Measurements from ENCODE around the gene ESPN.

ESPN gene

DNA sequence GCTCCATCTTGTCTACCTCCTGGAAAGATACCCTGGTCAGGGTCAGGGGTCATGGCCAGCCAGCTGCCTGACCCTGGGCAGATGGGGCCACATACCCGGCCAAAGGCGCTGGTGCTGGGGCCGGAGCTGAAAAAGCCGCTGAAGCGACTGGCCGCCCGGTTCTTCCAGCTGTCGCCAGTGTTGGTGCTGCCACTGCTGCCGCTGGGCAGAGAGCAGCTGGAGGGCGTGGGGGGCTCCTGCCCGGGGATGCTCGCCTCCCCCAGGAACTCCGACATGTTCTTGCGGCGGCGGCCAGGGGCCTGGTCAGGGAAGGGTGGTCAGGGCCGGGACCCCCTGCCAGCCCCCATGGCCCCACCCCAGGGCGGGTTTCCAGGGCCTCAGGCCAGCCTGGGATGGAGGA is 48.6 kb downstream of the ESPN start:
- H3K9me3 ChIP-seq (replicated peaks; ENCODE audit: low read length), result no peaks in the 10 kb centered on the region
- peaks cover 9% of the 10 kb centered on the region for H3K36me3 ChIP-seq (ENCODE audit: insufficient read depth, low read length)
- no peak overlapping the region for H3K9ac ChIP-seq (ENCODE audit: low read depth, low read length)
- H3K4me2 ChIP-seq (ENCODE audit: low read length), result no peak overlapping the region
- no peaks in the 10 kb centered on the region for H3K4me1 ChIP-seq (ENCODE audit: control insufficient read depth, insufficient read depth, low read length)
- no peaks in the 10 kb centered on the region for H3K27me3 ChIP-seq (ENCODE audit: control insufficient read depth, insufficient read depth, low read length)
- H3K4me3 ChIP-seq (ENCODE audit: low read length), result no peak overlapping the region

DNA sequence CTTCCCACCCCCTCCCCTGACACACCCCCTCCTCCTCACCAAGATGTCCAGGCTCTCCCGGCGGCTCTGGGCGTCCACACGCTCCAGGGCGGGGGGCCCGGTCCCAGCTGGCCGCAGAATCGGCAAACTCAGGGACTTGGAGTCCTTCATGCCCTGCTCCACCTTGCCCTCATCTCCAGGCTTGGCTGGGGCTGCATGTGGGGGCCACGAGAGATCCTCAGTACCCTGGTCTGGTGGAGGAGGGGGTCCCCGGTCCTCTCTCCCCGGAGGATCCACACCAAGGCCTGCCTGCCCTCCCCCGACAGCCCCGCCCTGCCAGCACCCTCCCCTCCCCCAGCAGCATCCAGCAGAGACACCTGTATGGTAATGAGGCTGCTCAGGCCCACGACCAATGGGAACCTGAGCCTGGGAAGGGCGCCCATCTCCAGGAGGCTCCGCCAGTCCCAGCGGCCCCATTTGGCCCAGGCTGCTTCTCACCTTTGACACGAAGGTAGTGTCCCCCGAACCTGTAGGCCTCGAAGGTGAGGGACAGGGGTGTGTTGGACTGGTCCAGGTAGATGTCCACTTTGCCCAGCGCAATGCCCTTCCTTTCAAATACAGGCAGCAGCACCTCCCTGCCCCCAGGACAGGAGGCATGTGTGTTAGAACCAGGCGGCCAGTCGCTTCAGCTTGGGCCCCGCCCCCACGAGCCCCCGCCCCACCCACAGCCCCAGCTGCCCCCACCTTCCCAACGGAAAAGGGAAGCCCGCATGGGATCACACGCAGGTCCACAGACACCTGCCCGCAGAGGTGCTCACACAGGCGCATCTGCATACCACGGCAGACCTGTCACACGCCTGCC is 49.6 kb downstream of the ESPN start:
- Histone ChIP-seq H3K9me3 (replicated peaks; ENCODE audit: low read length) (no peaks in the 10 kb centered on the region), H3K4me1 (ENCODE audit: control insufficient read depth, insufficient read depth, low read length) (no peaks in the 10 kb centered on the region), H3K36me3 (ENCODE audit: insufficient read depth, low read length) (peaks cover 9% of the 10 kb centered on the region), H3K4me3 (ENCODE audit: low read length) (no peak overlapping the region), H3K4me2 (ENCODE audit: low read length) (no peak overlapping the region), H3K27me3 (ENCODE audit: control insufficient read depth, insufficient read depth, low read length) (no peaks in the 10 kb centered on the region), H3K9ac (ENCODE audit: low read depth, low read length) (no peak overlapping the region)

DNA sequence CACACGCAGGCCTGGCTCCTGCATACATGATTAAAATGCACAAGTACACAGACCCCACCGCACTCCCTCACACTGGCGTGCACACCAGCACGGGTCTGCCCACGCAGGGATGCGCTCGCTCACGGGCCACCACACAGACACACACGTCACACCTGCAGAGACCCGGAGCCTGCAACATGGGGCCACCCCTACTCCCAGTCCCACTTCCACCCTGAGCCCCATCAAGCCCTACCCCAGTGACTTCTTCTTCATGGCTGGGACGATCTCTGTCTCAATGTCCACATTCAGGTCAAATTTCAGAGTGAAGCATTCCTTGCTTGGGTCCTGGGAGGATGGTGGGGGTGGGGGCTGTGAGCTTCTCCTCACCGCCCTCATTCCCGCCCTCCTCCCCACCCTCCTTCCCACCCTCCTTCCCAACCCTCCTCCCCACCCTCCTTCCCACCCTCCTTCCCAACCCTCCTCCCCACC is 50.3 kb downstream of the ESPN start:
- Histone ChIP-seq H3K4me3 (ENCODE audit: low read length) (no peak overlapping the region), H3K4me1 (ENCODE audit: control insufficient read depth, insufficient read depth, low read length) (no peaks in the 10 kb centered on the region), H3K4me2 (ENCODE audit: low read length) (no peak overlapping the region), H3K36me3 (ENCODE audit: insufficient read depth, low read length) (peaks cover 9% of the 10 kb centered on the region), H3K27me3 (ENCODE audit: control insufficient read depth, insufficient read depth, low read length) (no peaks in the 10 kb centered on the region), H3K9ac (ENCODE audit: low read depth, low read length) (no peak overlapping the region), H3K9me3 (replicated peaks; ENCODE audit: low read length) (no peaks in the 10 kb centered on the region)

DNA sequence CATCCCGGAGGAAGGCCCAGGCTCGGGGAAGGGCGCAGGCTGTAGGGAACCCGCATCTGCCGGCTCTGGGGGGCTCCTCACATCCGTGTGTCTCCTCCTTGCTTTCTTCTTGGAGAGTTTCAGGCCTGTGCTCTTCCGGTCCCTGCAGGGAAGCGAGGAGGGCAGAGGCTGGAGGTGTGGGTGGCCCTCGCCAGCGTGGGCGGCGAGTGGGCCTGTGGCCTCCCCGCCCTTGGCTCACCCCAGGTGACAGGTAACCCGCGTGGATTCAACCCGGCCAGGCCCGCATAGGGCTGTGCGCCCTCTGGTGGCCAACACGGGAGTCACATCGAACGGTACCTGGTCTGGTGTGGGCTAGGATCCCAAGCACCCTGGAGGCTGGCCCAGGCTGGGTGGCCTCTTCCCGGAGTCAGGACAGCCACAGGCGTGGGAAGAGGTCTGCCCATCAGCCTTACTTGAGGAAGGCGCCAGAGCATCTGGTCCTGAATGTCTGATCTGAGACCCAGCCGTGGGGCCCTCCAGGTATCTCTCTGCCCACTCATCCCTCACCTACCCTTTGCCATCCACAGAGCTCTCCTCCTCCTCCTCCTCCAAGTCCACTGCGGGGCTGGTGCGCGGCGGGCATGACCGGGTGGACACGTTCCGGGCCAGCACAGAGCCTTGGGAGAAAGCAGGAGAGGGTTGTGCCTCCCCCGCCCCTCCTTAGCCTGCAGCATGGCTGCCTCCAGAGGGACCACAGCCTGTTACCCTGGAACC is 51.0 kb downstream of the ESPN start:
- Histone ChIP-seq H3K4me2 (ENCODE audit: low read length) (no peak overlapping the region), H3K27me3 (ENCODE audit: control insufficient read depth, insufficient read depth, low read length) (no peaks in the 10 kb centered on the region), H3K9me3 (replicated peaks; ENCODE audit: low read length) (no peaks in the 10 kb centered on the region), H3K4me1 (ENCODE audit: control insufficient read depth, insufficient read depth, low read length) (no peaks in the 10 kb centered on the region), H3K9ac (ENCODE audit: low read depth, low read length) (no peak overlapping the region), H3K36me3 (ENCODE audit: insufficient read depth, low read length) (peaks cover 9% of the 10 kb centered on the region), H3K4me3 (ENCODE audit: low read length) (no peak overlapping the region)

DNA sequence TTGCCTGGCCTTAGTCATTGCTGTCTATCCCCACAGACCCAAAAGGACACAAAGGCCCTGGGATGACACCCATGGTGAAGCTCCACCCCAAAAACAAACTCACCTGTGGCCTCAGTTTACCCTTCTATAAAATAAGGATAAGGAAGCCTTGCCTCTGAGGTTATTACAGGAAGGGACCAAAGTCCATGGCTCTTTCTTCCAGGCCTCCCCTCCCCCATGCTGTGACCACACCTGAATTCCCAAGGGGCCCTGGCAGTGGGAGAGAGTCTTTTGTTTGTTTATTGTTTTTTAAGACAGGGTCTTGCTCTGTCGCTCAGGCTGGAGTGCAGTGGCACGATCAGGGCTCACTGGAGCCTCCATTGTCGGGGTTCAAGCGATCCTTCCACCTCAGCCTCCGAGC is 51.9 kb downstream of the ESPN start:
- H3K9me3 ChIP-seq (replicated peaks; ENCODE audit: low read length), result no peaks in the 10 kb centered on the region
- no peaks in the 10 kb centered on the region for H3K27me3 ChIP-seq (ENCODE audit: control insufficient read depth, insufficient read depth, low read length)
- no peak overlapping the region for H3K9ac ChIP-seq (ENCODE audit: low read depth, low read length)
- H3K4me2 ChIP-seq (ENCODE audit: low read length), result no peak overlapping the region
- peaks cover 9% of the 10 kb centered on the region for H3K36me3 ChIP-seq (ENCODE audit: insufficient read depth, low read length)
- H3K4me1 ChIP-seq (ENCODE audit: control insufficient read depth, insufficient read depth, low read length), result no peaks in the 10 kb centered on the region
- H3K4me3 ChIP-seq (ENCODE audit: low read length), result no peak overlapping the region

DNA sequence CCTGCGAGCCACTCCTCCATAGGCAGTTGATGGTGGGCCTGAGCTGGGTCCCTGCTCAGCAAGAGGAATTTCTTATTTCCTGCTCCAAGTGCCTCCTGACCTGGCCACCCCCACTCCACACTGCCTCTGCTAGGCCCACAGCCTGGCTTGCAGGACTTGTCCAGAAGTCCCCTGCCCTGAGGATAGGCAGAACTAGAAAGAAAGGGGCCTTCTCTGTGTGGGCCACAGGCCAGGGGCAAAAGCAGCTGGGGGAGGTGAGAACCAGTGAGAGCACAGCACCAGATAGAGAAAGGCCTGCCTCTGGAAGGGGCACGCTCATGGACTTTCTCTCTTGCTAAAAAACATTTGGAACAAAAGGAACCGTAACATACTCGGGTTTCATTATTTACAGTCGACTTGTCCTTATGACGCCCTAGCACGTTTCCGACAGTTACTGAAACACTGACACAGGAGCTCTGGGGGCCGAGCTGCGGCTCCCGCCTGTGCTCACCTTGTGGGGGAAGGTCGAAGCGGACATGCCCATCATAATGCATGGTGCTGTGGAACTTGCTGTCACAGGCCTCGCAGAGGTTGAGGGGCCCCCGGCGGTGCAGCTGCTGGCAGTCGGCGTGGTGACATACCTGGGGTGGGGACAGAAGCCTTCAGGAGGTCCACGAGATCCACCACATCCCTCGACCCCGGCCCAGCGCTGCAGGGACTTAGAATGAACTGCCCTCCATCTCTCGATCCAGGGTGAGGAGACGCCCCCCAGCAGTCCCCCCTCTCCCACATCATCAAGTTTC is 52.7 kb downstream of the ESPN start:
- H3K9me3 ChIP-seq (replicated peaks; ENCODE audit: low read length), result no peaks in the 10 kb centered on the region
- H3K9ac ChIP-seq (ENCODE audit: low read depth, low read length), result no peak overlapping the region
- no peaks in the 10 kb centered on the region for H3K27me3 ChIP-seq (ENCODE audit: control insufficient read depth, insufficient read depth, low read length)
- H3K4me2 ChIP-seq (ENCODE audit: low read length), result no peak overlapping the region
- H3K4me3 ChIP-seq (ENCODE audit: low read length), result no peak overlapping the region
- H3K36me3 ChIP-seq (ENCODE audit: insufficient read depth, low read length), result peaks cover 7% of the 10 kb centered on the region
- no peaks in the 10 kb centered on the region for H3K4me1 ChIP-seq (ENCODE audit: control insufficient read depth, insufficient read depth, low read length)

DNA sequence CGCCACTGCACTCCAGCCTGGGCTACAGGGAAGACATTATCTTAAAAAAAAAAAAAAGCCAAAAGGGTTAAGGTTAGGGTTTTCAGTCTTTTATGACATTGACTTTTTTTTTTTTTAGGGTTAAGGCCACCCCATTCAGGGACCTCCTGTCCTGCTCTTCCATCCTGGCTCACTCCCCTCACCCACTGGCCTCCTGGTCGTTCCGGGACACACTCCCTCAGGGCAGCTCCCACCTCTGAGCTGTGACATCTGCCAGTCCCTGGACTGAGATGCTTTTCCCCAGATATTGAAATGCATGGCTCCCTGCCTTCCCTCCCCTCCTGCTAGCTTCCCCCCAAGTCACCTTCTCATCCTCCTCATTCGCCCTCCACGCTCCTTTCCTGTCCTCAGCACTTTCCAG is 57.2 kb downstream of the ESPN start:
- H3K9me3 ChIP-seq (replicated peaks; ENCODE audit: low read length), result no peaks in the 10 kb centered on the region
- no peak overlapping the region for H3K9ac ChIP-seq (ENCODE audit: low read depth, low read length)
- H3K4me1 ChIP-seq (ENCODE audit: control insufficient read depth, insufficient read depth, low read length), result peaks cover 8% of the 10 kb centered on the region
- H3K4me2 ChIP-seq (ENCODE audit: low read length), result no peak overlapping the region
- no peaks in the 10 kb centered on the region for H3K27me3 ChIP-seq (ENCODE audit: control insufficient read depth, insufficient read depth, low read length)
- no peaks in the 10 kb centered on the region for H3K36me3 ChIP-seq (ENCODE audit: insufficient read depth, low read length)
- no peak overlapping the region for H3K4me3 ChIP-seq (ENCODE audit: low read length)

DNA sequence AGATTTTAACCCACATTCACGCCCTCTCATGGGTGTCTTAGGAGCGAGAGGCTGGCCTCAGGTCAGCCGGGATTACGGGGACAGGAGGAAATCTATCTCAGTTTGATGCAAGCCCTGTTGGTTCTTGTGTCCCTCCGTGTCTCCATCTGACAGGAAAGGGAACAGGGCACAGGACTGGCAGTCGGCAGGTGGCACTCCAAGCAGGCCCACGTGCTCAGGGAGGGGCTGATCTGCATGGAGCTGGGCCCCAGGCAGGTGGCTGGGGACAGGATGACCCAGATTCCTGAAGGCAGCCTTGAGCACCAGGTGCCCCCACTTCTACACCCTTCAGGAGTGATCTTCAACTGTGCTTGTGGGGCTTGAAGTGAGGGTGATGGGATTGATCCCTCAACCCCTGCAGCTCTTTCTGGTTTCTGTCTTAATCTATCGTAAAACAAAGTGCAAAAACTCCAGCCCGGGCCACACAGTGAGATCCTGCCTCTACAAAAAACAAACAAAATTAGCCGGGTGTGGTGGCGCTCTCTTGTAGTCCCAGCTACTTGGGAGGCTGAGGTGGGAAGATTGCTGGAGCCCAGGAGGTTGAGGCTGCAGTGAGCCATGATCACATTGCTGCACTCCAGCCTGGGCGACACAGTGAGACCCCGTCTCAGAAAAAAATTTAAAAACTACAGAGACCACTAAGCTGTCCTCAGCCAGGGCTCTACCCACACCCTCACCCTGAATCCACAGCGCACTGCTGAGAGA is 58.6 kb downstream of the ESPN start:
- H3K27me3 ChIP-seq (ENCODE audit: control insufficient read depth, insufficient read depth, low read length), result no peaks in the 10 kb centered on the region
- H3K4me1 ChIP-seq (ENCODE audit: control insufficient read depth, insufficient read depth, low read length), result peaks cover 8% of the 10 kb centered on the region
- no peak overlapping the region for H3K4me3 ChIP-seq (ENCODE audit: low read length)
- no peaks in the 10 kb centered on the region for H3K9me3 ChIP-seq (replicated peaks; ENCODE audit: low read length)
- H3K36me3 ChIP-seq (ENCODE audit: insufficient read depth, low read length), result no peaks in the 10 kb centered on the region
- no peak overlapping the region for H3K4me2 ChIP-seq (ENCODE audit: low read length)
- H3K9ac ChIP-seq (ENCODE audit: low read depth, low read length), result no peak overlapping the region

DNA sequence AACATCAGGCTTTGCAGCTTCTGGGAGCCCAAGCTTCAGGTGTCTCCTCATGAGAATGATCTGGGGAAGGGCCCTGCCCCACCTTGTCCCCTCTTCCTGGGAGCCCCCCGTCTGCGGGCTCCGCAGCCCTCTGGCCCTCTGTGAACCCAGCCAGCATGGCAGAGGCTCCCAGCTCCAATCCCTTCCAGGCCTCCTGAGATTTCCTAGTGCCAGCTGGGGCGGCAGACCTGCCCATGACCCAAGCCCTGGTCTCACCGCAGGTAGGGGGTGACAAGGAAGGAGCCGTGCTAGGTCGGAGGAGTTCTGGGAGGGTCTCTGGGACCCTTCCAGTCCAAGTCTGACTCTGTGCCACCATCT is 59.2 kb downstream of the ESPN start:
- Histone ChIP-seq H3K9me3 (replicated peaks; ENCODE audit: low read length) (no peaks in the 10 kb centered on the region), H3K4me1 (ENCODE audit: control insufficient read depth, insufficient read depth, low read length) (peaks cover 8% of the 10 kb centered on the region), H3K4me2 (ENCODE audit: low read length) (no peak overlapping the region), H3K4me3 (ENCODE audit: low read length) (no peak overlapping the region), H3K27me3 (ENCODE audit: control insufficient read depth, insufficient read depth, low read length) (no peaks in the 10 kb centered on the region), H3K36me3 (ENCODE audit: insufficient read depth, low read length) (no peaks in the 10 kb centered on the region), H3K9ac (ENCODE audit: low read depth, low read length) (no peak overlapping the region)

DNA sequence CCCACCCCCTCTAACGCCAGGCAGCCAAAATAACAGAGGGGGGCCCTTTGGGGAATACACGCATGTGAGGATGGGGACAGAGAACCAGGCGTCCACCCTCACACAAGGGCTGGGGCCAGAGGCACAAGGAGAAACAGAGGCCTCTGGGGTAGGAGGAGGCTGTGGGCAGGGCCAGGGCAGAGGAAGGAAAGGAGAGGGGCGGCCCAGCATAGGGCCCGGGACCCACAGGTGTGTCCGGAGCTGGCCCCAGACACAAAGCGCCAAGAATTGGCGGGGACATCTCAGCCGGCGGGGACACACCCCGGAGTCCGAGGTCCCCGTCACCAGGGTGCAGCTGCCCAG is 60.2 kb downstream of the ESPN start:
- Histone ChIP-seq H3K27me3 (ENCODE audit: control insufficient read depth, insufficient read depth, low read length) (no peaks in the 10 kb centered on the region), H3K9me3 (replicated peaks; ENCODE audit: low read length) (no peaks in the 10 kb centered on the region), H3K36me3 (ENCODE audit: insufficient read depth, low read length) (no peaks in the 10 kb centered on the region), H3K4me1 (ENCODE audit: control insufficient read depth, insufficient read depth, low read length) (peaks cover 8% of the 10 kb centered on the region), H3K4me3 (ENCODE audit: low read length) (no peak overlapping the region), H3K4me2 (ENCODE audit: low read length) (no peak overlapping the region), H3K9ac (ENCODE audit: low read depth, low read length) (no peak overlapping the region)

Data from skeletal muscle satellite cell (primary cell).